Measurements from ENCODE around the gene PLAAT2.
"Not testable (repeated sequence)": the region's sequence is repeated elsewhere in the genome, so short reads cannot be mapped to it uniquely, and the experiment has no call there.

PLAAT2 gene

GRCh38 chr11:63590024-63590788 lies 27.0 kb upstream of the PLAAT2 start:
- TF ChIP-seq, protein P1, sequence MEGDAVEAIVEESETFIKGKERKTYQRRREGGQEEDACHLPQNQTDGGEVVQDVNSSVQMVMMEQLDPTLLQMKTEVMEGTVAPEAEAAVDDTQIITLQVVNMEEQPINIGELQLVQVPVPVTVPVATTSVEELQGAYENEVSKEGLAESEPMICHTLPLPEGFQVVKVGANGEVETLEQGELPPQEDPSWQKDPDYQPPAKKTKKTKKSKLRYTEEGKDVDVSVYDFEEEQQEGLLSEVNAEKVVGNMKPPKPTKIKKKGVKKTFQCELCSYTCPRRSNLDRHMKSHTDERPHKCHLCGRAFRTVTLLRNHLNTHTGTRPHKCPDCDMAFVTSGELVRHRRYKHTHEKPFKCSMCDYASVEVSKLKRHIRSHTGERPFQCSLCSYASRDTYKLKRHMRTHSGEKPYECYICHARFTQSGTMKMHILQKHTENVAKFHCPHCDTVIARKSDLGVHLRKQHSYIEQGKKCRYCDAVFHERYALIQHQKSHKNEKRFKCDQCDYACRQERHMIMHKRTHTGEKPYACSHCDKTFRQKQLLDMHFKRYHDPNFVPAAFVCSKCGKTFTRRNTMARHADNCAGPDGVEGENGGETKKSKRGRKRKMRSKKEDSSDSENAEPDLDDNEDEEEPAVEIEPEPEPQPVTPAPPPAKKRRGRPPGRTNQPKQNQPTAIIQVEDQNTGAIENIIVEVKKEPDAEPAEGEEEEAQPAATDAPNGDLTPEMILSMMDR (conservative IDR thresholded peaks at IDR 0.05) = no peak
- no peak overlapping the region; the same call in 1 of the 2 replicates for H3K27ac ChIP-seq

DNA sequence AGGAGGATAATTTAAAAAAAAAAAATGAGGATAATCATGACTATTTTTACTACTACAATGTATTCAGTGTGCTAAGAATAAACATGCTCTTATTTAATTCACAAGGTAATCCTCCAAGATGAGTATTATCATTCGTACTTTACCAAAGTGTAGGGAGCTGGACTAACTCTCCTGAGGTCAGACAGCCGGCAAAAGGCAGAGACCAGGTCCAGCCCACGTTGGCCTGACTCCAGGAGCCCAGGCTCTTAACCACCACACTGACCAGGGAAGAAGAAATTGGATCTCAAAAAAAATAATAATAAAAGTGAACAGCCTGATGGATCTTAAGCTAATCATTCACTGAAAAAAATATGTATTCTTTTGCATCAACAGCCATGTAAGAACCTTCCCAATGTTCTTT lies 25.8 kb upstream of the PLAAT2 start:
- H3K27ac ChIP-seq = no peak overlapping the region; the same call in 1 of the 2 replicates
- TF ChIP-seq, protein P1 (conservative IDR thresholded peaks at IDR 0.05) = no peak

- peak overlapping the region; percentile 44 for H3K27ac ChIP-seq
- TF ChIP-seq, protein P1 (conservative IDR thresholded peaks at IDR 0.05) = no peak
Measured at GRCh38 chr11:63586451-63587166, 23.4 kb upstream of the PLAAT2 start.

DNA sequence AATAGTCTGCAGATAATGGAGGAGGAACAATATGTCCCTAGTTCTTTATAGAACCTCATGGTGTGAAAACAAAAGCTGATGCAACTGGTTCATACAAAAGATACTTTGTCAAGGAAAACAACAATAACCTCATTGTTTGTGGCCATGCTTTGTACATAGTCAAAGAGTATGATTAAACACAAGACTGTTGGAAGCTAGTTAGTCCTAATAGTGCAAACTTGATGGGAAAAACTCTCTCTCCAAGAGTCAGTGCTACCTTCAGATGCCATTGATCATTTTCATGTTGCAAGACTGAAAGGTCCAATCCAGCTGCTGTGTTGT lies 20.1 kb upstream of the PLAAT2 start:
- H3K27ac ChIP-seq = no peak overlapping the region
- TF ChIP-seq, protein P1 (conservative IDR thresholded peaks at IDR 0.05) = no peak

GRCh38 chr11:63581224-63581623 lies 18.0 kb upstream of the PLAAT2 start:
- not testable (repeated sequence) for H3K27ac ChIP-seq

GRCh38 chr11:63578882-63579281 lies 15.7 kb upstream of the PLAAT2 start:
- not testable (repeated sequence) for H3K27ac ChIP-seq

DNA sequence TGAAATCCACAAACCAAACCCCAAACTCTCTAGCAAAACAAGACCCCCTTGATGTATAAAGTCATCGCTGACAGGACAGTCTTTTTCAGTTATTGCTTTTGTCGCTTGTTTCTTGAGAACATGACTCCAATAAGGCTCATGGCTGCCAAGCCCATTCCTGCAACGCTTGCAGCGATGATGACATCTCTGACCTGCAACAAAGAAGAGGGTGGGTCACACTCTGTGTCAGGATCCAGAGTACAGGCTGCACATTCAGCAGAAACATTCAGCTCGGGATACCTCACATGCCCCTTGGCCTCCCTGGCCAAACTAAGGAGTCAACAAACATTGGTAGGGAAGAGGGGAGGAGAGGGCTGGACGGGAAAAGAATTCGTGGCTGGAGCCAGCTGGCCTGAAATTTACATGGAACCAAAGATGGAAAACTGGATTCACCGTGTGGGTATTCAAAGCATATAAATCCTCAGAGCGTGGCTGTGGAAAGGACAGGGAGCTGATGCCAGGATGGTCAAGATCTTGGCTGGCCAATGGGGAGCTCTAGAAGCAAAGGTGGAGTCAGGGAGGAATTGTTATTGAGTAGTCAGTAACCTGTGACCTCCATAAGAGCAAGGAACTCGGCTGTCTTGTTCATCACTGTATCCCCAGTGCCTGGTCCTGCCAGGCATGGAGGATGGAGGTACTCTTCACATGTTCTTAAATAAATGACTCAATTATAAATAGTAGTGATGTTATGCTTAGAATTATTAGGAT lies 11.8 kb upstream of the PLAAT2 start:
- TF ChIP-seq, protein P1 (conservative IDR thresholded peaks at IDR 0.05) = no peak
- H3K27ac ChIP-seq = no peak overlapping the region
